WTC11 (cell line): ENCODE measurements around the gene SELENOP. TPM values are rescaled to one million over a fixed set of nuclear protein-coding genes. Genes with fewer than 3 reads are reported as not detected.

Experiments
- ATAC-seq: fragments of 200-7000 bp; cut with Tn5 transposase; 2 replicates; pipeline ENCODE4 v1.10.0; 2021; ENCODE audit warnings: mild to moderate bottlenecking, moderate library complexity
- CTCF ChIA-PET: fragments of 300-600 bp; sonication (Branson Sonifier 250); formaldehyde crosslinking; loops from one replicate; lab custom pipeline; 2021; ENCODE audit warnings: antibody characterized with exemption; lab: Charles Lee
- POLR2A ChIA-PET: fragments of 350-600 bp; sonication (Branson Sonifier 250); formaldehyde crosslinking; loops from one replicate; lab custom pipeline; 2021; ENCODE audit warnings: antibody characterized with exemption; lab: Charles Lee
- DNase-seq: peaks from one replicate; pipeline ENCODE4 v3.0.0; 2021; ENCODE audit warnings: low spot score
- H3K27ac Mint-ChIP-seq: 2 replicates; pipeline ENCODE4 v1.8.0; 2021; ENCODE audit warnings: mixed read lengths
- H3K27me3 Mint-ChIP-seq: 2 replicates; pipeline ENCODE4 v1.8.0; 2021; ENCODE audit warnings: low read depth, mild to moderate bottlenecking, moderate library complexity, mixed read lengths
- H3K36me3 Mint-ChIP-seq: 2 replicates; pipeline ENCODE4 v1.8.0; 2021; ENCODE audit warnings: mixed read lengths
- H3K4me1 Mint-ChIP-seq: 2 replicates; pipeline ENCODE4 v1.8.0; 2022; ENCODE audit warnings: mixed read lengths
- H3K4me3 Mint-ChIP-seq: 2 replicates; pipeline ENCODE4 v1.8.0; 2021; ENCODE audit warnings: mild to moderate bottlenecking, moderate library complexity, mixed read lengths
- H3K9me3 Mint-ChIP-seq: 2 replicates; pipeline ENCODE4 v1.8.0; 2021; ENCODE audit warnings: mixed read lengths
- ARID4B ChIP-seq: sonication (generic); formaldehyde crosslinking; IDR thresholded peaks from 2 replicates; pipeline ENCODE4 v1.8.0; 2023; ENCODE audit warnings: missing genetic modification reagents, mild to moderate bottlenecking, borderline replicate concordance
- ATF1 ChIP-seq: sonication (generic); formaldehyde crosslinking; IDR thresholded peaks from 2 replicates; pipeline ENCODE4 v1.8.1; 2023; ENCODE audit warnings: mild to moderate bottlenecking, moderate library complexity, missing genetic modification reagents
- FOXJ3 ChIP-seq: sonication (generic); formaldehyde crosslinking; IDR thresholded peaks from 2 replicates; pipeline ENCODE4 v1.9.0; 2021; ENCODE audit warnings: missing genetic modification reagents, mild to moderate bottlenecking, borderline replicate concordance
- KAT7 ChIP-seq: sonication (generic); formaldehyde crosslinking; IDR thresholded peaks from 2 replicates; pipeline ENCODE4 v1.8.1; 2023; ENCODE audit warnings: missing genetic modification reagents, mild to moderate bottlenecking, borderline replicate concordance
- NR3C1 ChIP-seq: sonication (generic); formaldehyde crosslinking; conservative IDR thresholded peaks from 2 replicates; pipeline ENCODE4 v1.8.1; 2023; ENCODE audit warnings: low read depth, mild to moderate bottlenecking, missing genetic modification reagents
- PRDM15 ChIP-seq: sonication (generic); formaldehyde crosslinking; IDR thresholded peaks from 2 replicates; pipeline ENCODE4 v1.8.0; 2022; ENCODE audit warnings: missing genetic modification reagents
- PREB ChIP-seq: sonication (generic); formaldehyde crosslinking; IDR thresholded peaks from 2 replicates; pipeline ENCODE4 v1.8.1; 2022; ENCODE audit warnings: mild to moderate bottlenecking, missing genetic modification reagents, moderate library complexity, borderline replicate concordance
- RORB ChIP-seq: fragments of 250-450 bp; sonication (Bioruptor Pico); IDR thresholded peaks from 2 replicates; pipeline ENCODE4 v1.9.0; 2021; ENCODE audit warnings: mild to moderate bottlenecking
- SMAD4 ChIP-seq: sonication (generic); formaldehyde crosslinking; IDR thresholded peaks from 2 replicates; pipeline ENCODE4 v1.8.0; 2022; ENCODE audit warnings: mild to moderate bottlenecking, missing genetic modification reagents
- TCF7 ChIP-seq: sonication (generic); formaldehyde crosslinking; IDR thresholded peaks from 2 replicates; pipeline ENCODE4 v1.8.0; 2022; ENCODE audit warnings: mild to moderate bottlenecking, low read depth, missing genetic modification reagents, moderate library complexity
- ZBTB43 ChIP-seq: sonication (generic); formaldehyde crosslinking; IDR thresholded peaks from 2 replicates; pipeline ENCODE4 v1.8.1; 2023; ENCODE audit warnings: mild to moderate bottlenecking, missing genetic modification reagents
- ZNF138 ChIP-seq: sonication (generic); formaldehyde crosslinking; conservative IDR thresholded peaks from 2 replicates; pipeline ENCODE4 v1.8.1; 2022; ENCODE audit warnings: mild to moderate bottlenecking, moderate library complexity, missing genetic modification reagents
- ZNF281 ChIP-seq: sonication (generic); formaldehyde crosslinking; IDR thresholded peaks from 2 replicates; pipeline ENCODE4 v1.8.0; 2023; ENCODE audit warnings: mild to moderate bottlenecking, missing genetic modification reagents
- ZNF416 ChIP-seq: fragments of 250-450 bp; sonication (Bioruptor Pico); IDR thresholded peaks from 2 replicates; pipeline ENCODE4 v1.9.0; 2021; ENCODE audit warnings: mild to moderate bottlenecking, inconsistent platforms
- ZNF512 ChIP-seq: sonication (generic); formaldehyde crosslinking; IDR thresholded peaks from 2 replicates; pipeline ENCODE4 v1.8.1; 2022; ENCODE audit warnings: missing genetic modification reagents, borderline replicate concordance
- ZNF532 ChIP-seq: fragments of 250-450 bp; sonication (Bioruptor Pico); IDR thresholded peaks from 2 replicates; pipeline ENCODE4 v1.9.0; 2021; ENCODE audit warnings: mild to moderate bottlenecking, borderline replicate concordance
- total RNA-seq: library from RNA; stranded (reverse); gene quantifications from 3 replicates; pipeline ENCODE4 v1.2.3, GENCODE V29; 2021

The SELENOP gene
- total RNA-seq, 1 experiment from 2014 or later = 13.2 TPM

GRCh38 chr5:42787845-42788244 is 23.8 kb downstream of the SELENOP start:
- CTCF ChIA-PET = no interaction called here
- no peak for ATAC-seq
- peaks cover 52% of the 10 kb centered on the region for H3K36me3 Mint-ChIP-seq
- TF ChIP-seq ZNF416 (CRISPR knock-in tag) (no peak), PREB (CRISPR knock-in tag) (no peak), PRDM15 (CRISPR knock-in tag) (no peak), ARID4B (CRISPR knock-in tag) (no peak), ZNF512 (CRISPR knock-in tag) (no peak), RORB (CRISPR knock-in tag) (no peak), NR3C1 (CRISPR knock-in tag) (no peak), TCF7 (CRISPR knock-in tag) (no peak), ZNF281 (CRISPR knock-in tag) (no peak), KAT7 (no peak), SMAD4 (CRISPR knock-in tag) (no peak), ZBTB43 (no peak), FOXJ3 (CRISPR knock-in tag) (no peak), ZNF532 (CRISPR knock-in tag) (no peak), ZNF138 (CRISPR knock-in tag) (no peak), ATF1 (CRISPR knock-in tag) (no peak)

More at GRCh38 chr5:42787845-42788244, 23.8 kb downstream of the SELENOP start:
- POLR2A ChIA-PET = no interaction called here
- Mint-ChIP-seq H3K4me3 (no peak overlapping the region), H3K27ac (no peak overlapping the region), H3K9me3 (peaks cover 53% of the 10 kb centered on the region), H3K4me1 (no peaks in the 10 kb centered on the region), H3K27me3 (no peaks in the 10 kb centered on the region)
- DNase-seq = no peak
